HG02642 (cell line): Measurements from ENCODE around the gene NOC2L.

Experiments used
- ATAC-seq: cut with Tn5 transposase; IDR thresholded peaks from one replicate; pipeline ENCODE4 v1.9.1; 2021; ENCODE audit warnings: mild to moderate bottlenecking; ENCODE audit not compliant: unreplicated experiment, poor library complexity

Gene NOC2L

GRCh38 chr1:919271-919872, 39.7 kb downstream of the NOC2L start:
- no peak for ATAC-seq

- ATAC-seq = no peak
Measured at GRCh38 chr1:918843-919242, 40.2 kb downstream of the NOC2L start.

- no peak for ATAC-seq
Measured at GRCh38 chr1:918353-918752, 40.7 kb downstream of the NOC2L start.

- no peak for ATAC-seq
Measured at GRCh38 chr1:917466-918091, 41.5 kb downstream of the NOC2L start.

GRCh38 chr1:917076-917459, 42.0 kb downstream of the NOC2L start:
- ATAC-seq = no peak

GRCh38 chr1:916173-917075, 42.6 kb downstream of the NOC2L start:
- ATAC-seq = no peak

GRCh38 chr1:915295-916172, 43.5 kb downstream of the NOC2L start:
- no peak for ATAC-seq

GRCh38 chr1:914891-915280, 44.2 kb downstream of the NOC2L start:
- no peak for ATAC-seq

GRCh38 chr1:914131-914890, 44.7 kb downstream of the NOC2L start:
- ATAC-seq = no peak

- ATAC-seq = no peak
Measured at GRCh38 chr1:913491-914130, 45.4 kb downstream of the NOC2L start.

- no peak for ATAC-seq
Measured at GRCh38 chr1:912740-913301, 46.2 kb downstream of the NOC2L start.

GRCh38 chr1:911875-912739, 46.9 kb downstream of the NOC2L start:
- ATAC-seq = no peak

GRCh38 chr1:910881-911721, 48.0 kb downstream of the NOC2L start:
- ATAC-seq = no peak

- ATAC-seq = no peak
Measured at GRCh38 chr1:910311-910880, 48.7 kb downstream of the NOC2L start.

- ATAC-seq = no peak
Measured at GRCh38 chr1:909861-910310, 49.2 kb downstream of the NOC2L start.

- ATAC-seq = no peak
Measured at GRCh38 chr1:908661-909060, 50.4 kb downstream of the NOC2L start.
